ENCODE measurements around the gene PHKA2.
"Not testable (repeated sequence)": the region's sequence is repeated elsewhere in the genome, so short reads cannot be mapped to it uniquely, and the experiment has no call there.

The PHKA2 gene

GRCh38 chrX:18871161-18871890 is 112.6 kb downstream of the PHKA2 start:
- no peak overlapping the region for H3K4me3 ChIP-seq (replicated peaks; ENCODE audit: low read depth, low read length)
- TF ChIP-seq, protein P1, sequence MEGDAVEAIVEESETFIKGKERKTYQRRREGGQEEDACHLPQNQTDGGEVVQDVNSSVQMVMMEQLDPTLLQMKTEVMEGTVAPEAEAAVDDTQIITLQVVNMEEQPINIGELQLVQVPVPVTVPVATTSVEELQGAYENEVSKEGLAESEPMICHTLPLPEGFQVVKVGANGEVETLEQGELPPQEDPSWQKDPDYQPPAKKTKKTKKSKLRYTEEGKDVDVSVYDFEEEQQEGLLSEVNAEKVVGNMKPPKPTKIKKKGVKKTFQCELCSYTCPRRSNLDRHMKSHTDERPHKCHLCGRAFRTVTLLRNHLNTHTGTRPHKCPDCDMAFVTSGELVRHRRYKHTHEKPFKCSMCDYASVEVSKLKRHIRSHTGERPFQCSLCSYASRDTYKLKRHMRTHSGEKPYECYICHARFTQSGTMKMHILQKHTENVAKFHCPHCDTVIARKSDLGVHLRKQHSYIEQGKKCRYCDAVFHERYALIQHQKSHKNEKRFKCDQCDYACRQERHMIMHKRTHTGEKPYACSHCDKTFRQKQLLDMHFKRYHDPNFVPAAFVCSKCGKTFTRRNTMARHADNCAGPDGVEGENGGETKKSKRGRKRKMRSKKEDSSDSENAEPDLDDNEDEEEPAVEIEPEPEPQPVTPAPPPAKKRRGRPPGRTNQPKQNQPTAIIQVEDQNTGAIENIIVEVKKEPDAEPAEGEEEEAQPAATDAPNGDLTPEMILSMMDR (IDR thresholded peaks at IDR 0.05; ENCODE audit: low read depth, low read length, missing control alignments), result no peak
- no peak for DNase-seq (ENCODE audit: extremely low read depth, low read depth)

- TF ChIP-seq, protein P1 (IDR thresholded peaks at IDR 0.05; ENCODE audit: low read depth, low read length, missing control alignments), result no peak
- no peak for DNase-seq (ENCODE audit: extremely low read depth, low read depth)
- no peak overlapping the region for H3K4me3 ChIP-seq (replicated peaks; ENCODE audit: low read depth, low read length)
Measured at GRCh38 chrX:18864390-18864920, 119.5 kb downstream of the PHKA2 start.

GRCh38 chrX:18861511-18861910 is 122.4 kb downstream of the PHKA2 start:
- DNase-seq (ENCODE audit: extremely low read depth, low read depth), result no peak
- TF ChIP-seq, protein P1 (IDR thresholded peaks at IDR 0.05; ENCODE audit: low read depth, low read length, missing control alignments), result no peak
- H3K4me3 ChIP-seq (replicated peaks; ENCODE audit: low read depth, low read length), result no peak overlapping the region

GRCh38 chrX:18856645-18856997 is 127.3 kb downstream of the PHKA2 start:
- no peak overlapping the region for H3K4me3 ChIP-seq (replicated peaks; ENCODE audit: low read depth, low read length)
- TF ChIP-seq, protein P1 (IDR thresholded peaks at IDR 0.05; ENCODE audit: low read depth, low read length, missing control alignments), result no peak
- DNase-seq (ENCODE audit: extremely low read depth, low read depth), result no peak

GRCh38 chrX:18855919-18856644 is 127.8 kb downstream of the PHKA2 start:
- no peak overlapping the region for H3K4me3 ChIP-seq (replicated peaks; ENCODE audit: low read depth, low read length)
- TF ChIP-seq, protein P1 (IDR thresholded peaks at IDR 0.05; ENCODE audit: low read depth, low read length, missing control alignments), result no peak
- DNase-seq (ENCODE audit: extremely low read depth, low read depth), result no peak

DNA sequence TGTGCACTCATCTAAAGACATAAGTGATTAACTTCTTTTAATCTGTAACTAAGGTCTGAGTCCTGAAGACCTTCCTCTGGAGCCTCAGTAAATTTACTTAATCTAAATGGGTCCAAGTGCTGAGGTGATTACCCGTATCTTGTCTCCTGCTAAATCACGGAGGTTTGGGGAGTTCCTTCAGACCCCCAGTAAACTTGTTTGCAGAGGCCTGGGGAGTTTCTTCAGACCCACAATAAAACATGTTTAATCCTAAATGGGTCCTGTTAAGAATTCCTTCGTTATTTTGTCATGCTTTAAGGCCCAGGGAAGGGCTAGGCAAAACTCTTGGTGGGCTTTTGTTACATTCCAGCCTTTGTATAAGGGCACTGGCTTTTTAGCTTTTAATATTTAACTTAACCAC is 136.0 kb downstream of the PHKA2 start:
- not testable (repeated sequence) for DNase-seq (ENCODE audit: extremely low read depth, low read depth); H3K4me3 ChIP-seq (replicated peaks; ENCODE audit: low read depth, low read length)

Data from HFF-Myc (cell line).